ENCODE measurements around the gene GSG1L.

Gene GSG1L

GRCh38 chr16:28063591-28064061 is at the start of gene GSG1L:
Gene GSG1L (minus strand): TSS chr16:28063714. CDS start chr16:28063424, 290 bp downstream.
- no peak for ATAC-seq

GRCh38 chr16:28112908-28113307 is 49.4 kb upstream of the GSG1L start:
- peak in 1 of 2 donors; percentile 45 for ATAC-seq

- no peak for ATAC-seq
These were observed 47.5 kb upstream of the GSG1L start for GRCh38 chr16:28110977-28111376.

- no peak for ATAC-seq
These were observed 47.0 kb upstream of the GSG1L start for GRCh38 chr16:28110479-28110878.

- no peak for ATAC-seq
These were observed 46.6 kb upstream of the GSG1L start for GRCh38 chr16:28110074-28110473.

GRCh38 chr16:28108590-28109247 is 45.2 kb upstream of the GSG1L start:
- ATAC-seq: no peak

GRCh38 chr16:28107232-28107631 is 43.7 kb upstream of the GSG1L start:
- no peak for ATAC-seq

- no peak for ATAC-seq
These were observed 43.1 kb upstream of the GSG1L start for GRCh38 chr16:28106467-28107215.

- ATAC-seq: no peak
These were observed 42.4 kb upstream of the GSG1L start for GRCh38 chr16:28105954-28106353.

GRCh38 chr16:28105297-28105696 is 41.8 kb upstream of the GSG1L start:
- no peak for ATAC-seq

GRCh38 chr16:28104404-28104803 is 40.9 kb upstream of the GSG1L start:
- no peak for ATAC-seq

GRCh38 chr16:28103516-28104170 is 40.1 kb upstream of the GSG1L start:
- no peak for ATAC-seq

GRCh38 chr16:28101533-28101890 is 38.0 kb upstream of the GSG1L start:
- no peak for ATAC-seq

GRCh38 chr16:28100810-28101532 is 37.5 kb upstream of the GSG1L start:
- ATAC-seq: no peak

- ATAC-seq: no peak
These were observed 35.7 kb upstream of the GSG1L start for GRCh38 chr16:28098959-28099945.

GRCh38 chr16:28098171-28098958 is 34.9 kb upstream of the GSG1L start:
- ATAC-seq: no peak

GRCh38 chr16:28096983-28097899 is 33.7 kb upstream of the GSG1L start:
- no peak for ATAC-seq

- no peak for ATAC-seq
These were observed 29.8 kb upstream of the GSG1L start for GRCh38 chr16:28093385-28093725.

GRCh38 chr16:28092721-28093384 is 29.3 kb upstream of the GSG1L start:
- ATAC-seq: no peak
